GM21526 (cell line): Measurements from ENCODE around the gene SLFN11.
"Not testable (repeated sequence)": the region's sequence is repeated elsewhere in the genome, so short reads cannot be mapped to it uniquely, and the experiment has no call there.

ENCODE experiments used
- ATAC-seq: cut with Tn5 transposase; IDR thresholded peaks from one replicate; pipeline ENCODE4 v1.9.1; 2021; ENCODE audit warnings: moderate library complexity; ENCODE audit not compliant: unreplicated experiment, low FRiP score

Gene SLFN11

GRCh38 chr17:35312346-35312745 is 61.1 kb downstream of the SLFN11 start:
- ATAC-seq: no peak

GRCh38 chr17:35309345-35309744 is 64.1 kb downstream of the SLFN11 start:
- not testable (repeated sequence) for ATAC-seq
